HepG2 (cell line): ENCODE measurements around the gene BEND3.

Experiments used
- BHLHE40 ChIP-seq: IDR thresholded peaks from 2 replicates; pipeline ENCODE4 v1.6.1; 2011; ENCODE audit warnings: low read length, improper control_type of control experiment
- CTCF ChIP-seq: sonication (generic); formaldehyde crosslinking; IDR thresholded peaks from 2 replicates; pipeline ENCODE4 v1.5.0; 2020; ENCODE audit warnings: mild to moderate bottlenecking, missing genetic modification reagents, moderate library complexity
- IKZF1 ChIP-seq: fragments of 450-650 bp; IDR thresholded peaks from 2 replicates; pipeline ENCODE4 v1.7.1; 2016
- KAT7 ChIP-seq: IDR thresholded peaks from 2 replicates; pipeline ENCODE4 v1.6.1; 2018; ENCODE audit warnings: borderline replicate concordance, missing compliant biosample characterization
- KDM1A ChIP-seq: IDR thresholded peaks from 2 replicates; pipeline ENCODE4 v1.6.1; 2016; ENCODE audit warnings: missing compliant biosample characterization
- NFATC3 ChIP-seq: sonication (generic); formaldehyde crosslinking; IDR thresholded peaks from 2 replicates; pipeline ENCODE4 v1.5.1; 2020; ENCODE audit warnings: mild to moderate bottlenecking, missing genetic modification reagents
- POLR2A ChIP-seq, 2 experiments: IDR thresholded peaks; 2 replicates each; pipeline ENCODE4 v1.6.1; 2011; ENCODE audit warnings: low read depth in 2 of 2, low read length in 2 of 2, mild to moderate bottlenecking in 1 of 2, moderate library complexity in 1 of 2; ENCODE audit not compliant: insufficient read depth in 1 of 2
- SMC3 ChIP-seq: IDR thresholded peaks from 2 replicates; pipeline ENCODE4 v1.6.1; 2011; ENCODE audit warnings: low read length, improper control_type of control experiment
- STAT5B ChIP-seq: sonication (generic); formaldehyde crosslinking; IDR thresholded peaks from 2 replicates; pipeline ENCODE4 v1.4.0; 2020; ENCODE audit warnings: missing genetic modification reagents

- TF ChIP-seq SMC3 (no peak), NFATC3 (CRISPR knock-in tag) (no peak), STAT5B (CRISPR knock-in tag) (no peak), KAT7 (CRISPR knock-in tag) (no peak), KDM1A (CRISPR knock-in tag) (no peak), CTCF (CRISPR knock-in tag) (no peak), IKZF1 (no peak), POLR2A (IDR thresholded peaks at IDR 0.05; ENCODE audit: insufficient read depth in 1 of 2, low read depth in 2 of 2, low read length in 2 of 2) (no peak), BHLHE40 (no peak)
Measured at GRCh38 chr6:107098436-107099307, 16.6 kb downstream of the BEND3 start.
